NCI-H187 (cell line): Measurements from ENCODE around the gene CTSZ.
"Not testable (repeated sequence)": the region's sequence is repeated elsewhere in the genome, so short reads cannot be mapped to it uniquely, and the experiment has no call there.

Source experiments
- DNase-seq, 2 experiments: peaks; one replicate each; lab custom pipeline; 2025; lab: John Stamatoyannopoulos, UW

CTSZ gene

DNA sequence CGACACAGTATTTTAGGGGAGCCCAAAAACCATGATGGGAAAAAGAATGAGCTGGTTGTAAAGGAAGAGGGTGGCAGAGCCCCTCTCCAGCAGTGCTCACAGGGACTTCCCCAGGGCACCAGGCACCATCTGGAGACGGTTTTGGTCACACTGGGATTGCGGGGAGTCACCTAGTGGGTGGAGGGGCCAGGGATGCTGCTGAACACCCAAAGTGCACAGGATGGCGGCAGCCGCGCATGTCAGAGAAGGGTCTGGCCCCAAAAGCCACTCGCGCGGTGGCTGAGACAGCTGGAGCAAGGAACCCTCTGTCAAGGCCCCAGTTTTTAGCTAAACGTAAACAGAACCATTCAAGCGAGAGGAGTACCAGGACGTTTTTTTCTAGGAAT lies 10.8 kb downstream of the CTSZ start:
- DNase-seq, result no peak

GRCh38 chr20:58995461-58996225 lies 11.4 kb downstream of the CTSZ start:
- no peak for DNase-seq

GRCh38 chr20:58994390-58995159 lies 12.5 kb downstream of the CTSZ start:
- no peak for DNase-seq

GRCh38 chr20:58993332-58994248 lies 13.5 kb downstream of the CTSZ start:
- no peak for DNase-seq

DNA sequence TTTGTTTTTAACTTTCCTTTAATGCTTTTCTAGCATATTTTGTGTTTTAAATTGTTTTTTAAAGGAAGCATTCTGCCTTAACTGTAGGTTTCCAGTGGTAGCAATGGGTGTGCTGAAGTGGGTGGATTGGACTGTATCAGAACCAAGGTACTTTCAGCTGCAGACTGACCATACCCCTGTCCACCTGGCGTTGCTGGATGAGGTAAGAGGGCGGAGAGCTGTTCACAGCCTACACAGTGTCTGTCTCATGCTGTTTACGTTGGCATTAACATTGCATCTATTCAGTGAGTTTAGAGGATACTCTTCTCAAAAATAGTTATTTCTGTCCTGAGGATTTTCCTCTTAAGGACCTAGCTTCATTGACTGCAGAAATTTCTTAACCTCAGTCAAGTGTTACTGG lies 14.1 kb downstream of the CTSZ start:
- no peak for DNase-seq

DNA sequence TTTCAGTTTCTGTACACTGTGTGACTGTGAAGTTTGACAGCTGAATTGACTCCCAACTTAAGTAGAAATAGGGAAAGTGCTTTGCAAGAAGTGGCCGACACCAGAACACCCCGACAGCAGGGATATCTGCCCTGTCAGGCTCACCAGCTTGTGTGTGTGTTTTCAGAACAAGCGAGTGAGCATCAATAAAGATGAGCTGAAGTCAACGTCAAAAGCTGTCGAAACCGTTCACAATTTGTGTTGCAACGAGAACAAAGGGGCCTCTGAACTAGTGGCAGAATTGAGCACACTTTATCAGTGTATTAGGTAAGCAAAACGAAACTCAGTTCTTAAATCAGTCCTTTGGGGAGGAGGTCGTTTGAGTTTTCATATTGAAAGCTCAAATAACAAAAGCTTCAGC lies 15.3 kb downstream of the CTSZ start:
- no peak for DNase-seq

DNA sequence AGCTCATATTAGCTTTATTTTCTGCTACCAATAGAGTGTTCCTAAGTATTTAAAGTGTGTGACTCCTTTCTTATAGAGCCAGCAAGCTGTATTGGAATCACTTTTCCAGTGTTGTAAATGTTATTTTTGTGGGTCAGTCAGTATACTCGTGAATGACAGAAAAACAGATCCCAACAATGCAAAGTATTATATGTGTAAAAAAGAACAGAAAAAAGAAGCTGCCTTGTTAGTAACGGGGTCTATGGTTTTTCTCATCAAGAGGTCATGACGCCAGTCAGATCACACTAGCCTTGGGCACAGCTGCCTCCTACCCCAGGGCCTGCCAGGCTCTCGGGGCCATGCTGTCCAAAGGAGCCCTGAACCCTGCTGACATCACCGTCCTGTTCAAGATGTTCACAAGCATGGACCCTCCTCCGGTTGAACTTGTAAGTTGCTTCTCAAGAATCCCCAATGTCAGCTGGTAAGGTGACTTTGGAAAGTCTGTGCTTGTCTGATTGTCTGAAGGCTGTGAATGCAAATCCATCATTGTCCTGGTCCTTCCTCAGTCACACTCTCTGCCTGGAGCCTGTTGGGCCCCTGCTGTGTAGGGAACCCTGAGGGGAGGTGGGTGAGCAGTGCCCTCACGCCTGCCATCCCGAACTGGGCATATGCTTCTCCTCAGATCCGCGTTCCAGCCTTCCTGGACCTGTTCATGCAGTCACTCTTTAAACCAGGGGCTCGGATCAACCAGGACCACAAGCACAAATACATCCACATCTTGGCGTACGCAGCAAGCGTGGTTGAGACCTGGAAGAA lies 16.2 kb downstream of the CTSZ start:
- no peak for DNase-seq

DNA sequence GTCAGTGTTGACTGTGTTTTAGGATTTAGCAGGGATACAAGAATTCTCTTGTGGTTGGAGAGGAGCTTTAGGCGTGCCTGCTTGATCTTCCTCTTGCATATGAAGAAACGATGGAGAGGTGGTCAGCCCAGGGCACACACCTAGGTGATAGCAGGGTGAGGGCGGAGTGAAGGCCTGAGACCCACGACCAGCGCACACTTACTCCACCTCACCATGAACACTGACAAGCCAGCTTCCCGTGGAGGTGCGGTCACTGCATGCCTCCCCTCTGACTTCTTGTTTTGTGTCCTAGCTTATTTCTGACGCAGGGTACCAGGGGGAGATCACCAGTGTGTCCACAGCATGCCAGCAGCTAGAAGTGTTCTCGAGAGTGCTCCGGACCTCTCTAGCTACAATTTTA lies 17.9 kb downstream of the CTSZ start:
- DNase-seq, result no peak

DNA sequence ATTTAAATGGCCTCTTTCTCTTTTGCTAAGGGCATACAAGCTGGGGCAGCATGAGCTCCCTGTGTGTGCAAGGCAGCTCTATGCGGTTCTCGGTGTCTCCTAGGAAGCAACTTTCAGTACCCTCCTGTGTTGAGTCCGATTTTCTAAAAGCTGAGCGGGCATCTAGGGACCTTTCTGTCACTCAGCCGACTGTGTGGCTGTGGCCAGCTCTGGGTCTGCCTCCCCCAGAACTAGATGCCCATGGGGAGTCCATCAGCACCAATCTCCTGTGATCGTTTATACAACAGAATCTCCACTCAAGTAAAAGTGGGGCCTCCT lies 18.5 kb downstream of the CTSZ start:
- DNase-seq, result no peak

DNA sequence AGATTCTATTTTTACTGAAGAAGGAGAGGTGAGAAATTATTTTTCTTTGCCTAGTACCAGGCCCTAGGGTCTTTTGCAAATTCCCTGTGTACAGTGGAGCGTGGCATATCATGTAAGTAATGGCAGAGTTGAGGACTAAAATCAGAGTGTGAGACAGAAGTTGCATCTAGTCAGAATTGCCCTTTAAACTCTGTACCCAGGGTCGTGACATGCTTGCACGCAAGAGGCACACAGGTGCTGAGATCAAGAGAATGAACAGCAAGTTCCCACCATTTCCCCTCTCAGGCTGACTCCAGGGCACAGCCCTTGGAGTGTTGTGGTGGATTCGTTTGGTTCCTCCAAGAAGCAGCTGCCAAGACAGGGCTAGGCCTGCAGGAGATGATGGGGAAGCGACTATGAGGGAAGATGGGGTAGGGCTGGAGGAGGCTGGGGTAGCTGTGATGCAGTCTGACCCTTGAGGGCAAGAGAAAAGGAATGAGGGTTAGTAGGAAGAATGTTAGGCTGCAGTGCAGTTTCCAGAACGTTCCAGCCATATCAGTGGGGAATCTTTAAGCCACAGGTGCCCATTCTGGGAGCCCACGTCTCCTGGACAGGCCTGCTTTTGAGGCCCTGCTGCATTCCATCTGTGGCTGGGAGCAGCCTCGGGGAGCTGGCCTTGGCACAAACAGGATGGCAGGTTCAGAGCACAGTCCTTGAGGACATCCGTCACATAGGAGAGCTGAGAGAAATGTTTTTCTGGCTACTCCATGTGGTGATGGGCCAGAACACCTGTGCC lies 19.1 kb downstream of the CTSZ start:
- no peak for DNase-seq

DNA sequence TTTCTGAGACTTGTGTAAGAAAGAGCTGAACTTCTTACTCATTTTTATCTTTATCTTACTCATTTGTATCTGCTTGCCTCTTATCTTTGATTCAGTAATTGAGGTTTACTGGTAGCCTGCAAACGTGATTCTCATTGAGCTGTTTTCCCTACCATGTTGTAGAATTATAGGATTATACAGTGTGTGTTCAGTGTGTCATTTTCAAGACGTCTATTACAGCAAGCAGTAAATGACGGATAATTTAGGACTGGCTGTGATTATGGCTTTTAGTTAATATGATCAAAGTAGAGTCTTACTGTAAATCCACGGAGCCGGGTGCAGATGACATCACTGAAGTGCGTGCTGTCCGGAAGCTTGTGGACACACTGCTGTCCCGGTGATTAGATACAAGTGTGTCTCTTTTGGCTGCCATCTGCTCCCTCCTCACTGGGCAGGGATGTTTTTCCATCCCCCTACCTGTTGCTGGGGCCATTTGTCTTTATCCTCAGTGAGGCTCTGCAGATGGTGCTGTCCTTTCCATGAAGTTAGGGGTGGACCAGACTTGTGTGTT lies 20.0 kb downstream of the CTSZ start:
- no peak for DNase-seq

DNA sequence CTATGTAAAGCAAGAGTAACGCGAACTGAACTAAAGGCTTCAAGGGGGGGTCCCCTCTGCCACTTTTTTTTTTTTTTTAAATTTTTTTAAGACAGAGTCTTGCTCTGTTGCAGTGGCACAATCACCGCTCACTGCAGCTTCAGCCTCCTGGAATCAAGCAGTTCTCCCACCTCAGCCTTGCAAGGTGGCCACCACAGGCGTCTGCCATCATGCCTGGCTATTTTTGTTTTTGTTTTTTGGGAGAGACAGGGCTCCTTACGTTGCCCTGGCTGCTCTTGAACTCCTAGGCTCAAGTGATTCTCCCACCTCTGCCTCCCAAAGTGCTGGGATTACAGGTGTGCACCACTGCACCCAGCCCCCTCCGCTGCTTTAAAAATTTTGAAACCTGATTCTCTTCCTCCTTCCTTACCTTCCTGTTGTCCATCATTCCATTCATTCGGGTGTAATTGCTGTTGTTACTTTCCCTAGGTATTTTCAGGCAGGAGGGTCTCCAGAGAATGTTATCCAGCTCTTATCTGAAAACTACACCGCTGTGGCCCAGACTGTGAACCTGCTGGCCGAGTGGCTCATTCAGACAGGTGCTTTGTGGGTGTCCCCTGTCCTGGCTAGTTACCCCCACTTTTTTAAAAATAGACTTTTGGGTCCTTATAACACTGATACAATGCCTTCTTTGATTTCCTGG lies 20.6 kb downstream of the CTSZ start:
- DNase-seq, result no peak

- no peak for DNase-seq
These were observed 21.4 kb downstream of the CTSZ start for GRCh38 chr20:58985656-58986055.

- DNase-seq, result no peak
These were observed 22.4 kb downstream of the CTSZ start for GRCh38 chr20:58984691-58985090.

DNA sequence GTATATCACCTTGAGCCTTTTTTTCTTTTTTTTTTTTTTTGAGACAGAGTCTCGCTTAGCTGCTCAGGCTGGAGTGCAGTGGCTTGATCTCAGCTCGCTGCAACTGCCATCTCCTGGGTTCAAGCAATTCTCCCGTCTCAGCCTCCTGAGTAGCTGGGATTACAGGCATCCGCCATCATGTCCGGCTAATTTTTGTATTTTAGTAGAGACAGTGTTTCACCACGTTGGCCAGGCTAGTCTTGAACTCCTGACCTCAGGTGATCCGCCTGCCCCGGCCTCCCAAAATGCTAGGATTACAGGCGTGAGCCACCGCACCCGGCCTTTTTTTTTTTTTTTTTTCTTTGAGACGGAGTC lies 24.0 kb downstream of the CTSZ start:
- DNase-seq, result not testable (repeated sequence)

DNA sequence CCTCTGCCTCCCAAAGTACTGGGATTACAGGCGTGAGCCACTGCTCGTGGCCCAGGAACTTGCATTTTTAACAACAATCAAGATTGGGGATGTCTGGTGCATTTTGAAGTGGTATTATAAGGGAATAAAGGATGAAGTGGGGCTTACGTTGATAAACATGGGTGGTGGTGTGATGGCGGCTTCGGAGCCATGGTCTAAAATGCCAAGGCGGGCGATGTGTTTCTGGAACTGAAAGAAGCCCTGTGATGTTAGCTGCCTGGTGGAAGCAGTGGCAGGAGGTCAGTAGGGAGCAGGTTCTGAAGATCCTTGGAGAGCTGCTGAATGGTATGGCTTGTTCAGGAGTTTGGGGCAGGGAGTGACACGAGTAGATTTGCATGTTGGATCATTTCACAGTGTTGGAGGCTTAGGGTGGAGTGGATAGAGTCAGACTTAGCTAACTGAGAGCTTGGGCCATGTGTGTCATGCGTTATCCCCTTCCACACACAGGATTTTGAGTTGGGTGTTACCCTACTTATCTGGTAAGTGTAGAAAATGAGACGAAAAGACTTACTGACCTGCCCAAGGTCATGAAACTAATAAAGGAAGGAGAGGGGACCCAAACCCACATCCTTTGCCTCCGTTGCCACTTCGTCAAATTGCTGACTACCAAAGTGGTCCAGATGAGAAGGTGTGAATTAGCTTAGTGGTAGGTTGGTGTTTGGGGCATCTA lies 24.5 kb downstream of the CTSZ start:
- no peak for DNase-seq

GRCh38 chr20:58981628-58982364 lies 25.3 kb downstream of the CTSZ start:
- DNase-seq, result peak in 1 of 2 experiments; percentile 5

- peak; percentile 41 to 89 for DNase-seq
These were observed 26.1 kb downstream of the CTSZ start, which contains the start of gene NELFCD for GRCh38 chr20:58980711-58981627. Gene NELFCD, plus strand, starts transcription at chr20:58981256. Its CDS starts 54 bp downstream, at chr20:58981310.
